ENCODE results near the gene CYP1B1.

The CYP1B1 gene

GRCh38 chr2:38075507-38076151 lies at the start of gene CYP1B1:
Gene CYP1B1 (minus strand): TSS chr2:38076151. CDS start chr2:38075388, 763 bp downstream.
- Histone ChIP-seq H3K4me1 (ENCODE audit: control insufficient read depth in 5 of 5, insufficient read depth in 5 of 5, low read length in 5 of 5) (peaks cover 0 to 47% (median 43%) of the 10 kb centered on the region in 5 donors), H3K4me3 (ENCODE audit: low read depth in 1 of 5, low read length in 5 of 5) (peak within 1 kb of the TSS; percentile 44 to 73 (median 67)), H3K36me3 (ENCODE audit: control insufficient read depth in 5 of 5, insufficient read depth in 5 of 5, low read length in 5 of 5) (no peaks in the 10 kb centered on the region), H3K9ac (ENCODE audit: low read length in 5 of 5) (peak within 1 kb of the TSS in 3 of 5 donors; percentile 30 to 52 (median 51)), H3K9me3 (ENCODE audit: control insufficient read depth in 5 of 5, low read length in 5 of 5) (no peaks in the 10 kb centered on the region), H3K27ac (ENCODE audit: low read depth, low read length) (peak within 1 kb of the TSS; percentile 54), H3K27me3 (ENCODE audit: control insufficient read depth in 5 of 5, insufficient read depth in 4 of 5, low read length in 5 of 5) (peaks cover 16 to 23% (median 18%) of the 10 kb centered on the region in 5 donors)

GRCh38 chr2:38125007-38125406 lies 49.1 kb upstream of the CYP1B1 start:
- no peak overlapping the region for H3K27ac ChIP-seq (ENCODE audit: low read depth, low read length)
- H3K9ac ChIP-seq (ENCODE audit: low read length in 5 of 5) = no peak overlapping the region
- no peaks in the 10 kb centered on the region for H3K27me3 ChIP-seq (ENCODE audit: control insufficient read depth in 5 of 5, insufficient read depth in 4 of 5, low read length in 5 of 5)
- H3K36me3 ChIP-seq (ENCODE audit: control insufficient read depth in 5 of 5, insufficient read depth in 5 of 5, low read length in 5 of 5) = no peaks in the 10 kb centered on the region
- no peak overlapping the region for H3K4me3 ChIP-seq (ENCODE audit: low read depth in 1 of 5, low read length in 5 of 5)
- peaks cover 0 to 46% (median 30%) of the 10 kb centered on the region in 5 donors for H3K4me1 ChIP-seq (ENCODE audit: control insufficient read depth in 5 of 5, insufficient read depth in 5 of 5, low read length in 5 of 5)
- H3K9me3 ChIP-seq (ENCODE audit: control insufficient read depth in 5 of 5, low read length in 5 of 5) = peaks cover 0 to 5% (median 0%) of the 10 kb centered on the region in 5 donors

DNA sequence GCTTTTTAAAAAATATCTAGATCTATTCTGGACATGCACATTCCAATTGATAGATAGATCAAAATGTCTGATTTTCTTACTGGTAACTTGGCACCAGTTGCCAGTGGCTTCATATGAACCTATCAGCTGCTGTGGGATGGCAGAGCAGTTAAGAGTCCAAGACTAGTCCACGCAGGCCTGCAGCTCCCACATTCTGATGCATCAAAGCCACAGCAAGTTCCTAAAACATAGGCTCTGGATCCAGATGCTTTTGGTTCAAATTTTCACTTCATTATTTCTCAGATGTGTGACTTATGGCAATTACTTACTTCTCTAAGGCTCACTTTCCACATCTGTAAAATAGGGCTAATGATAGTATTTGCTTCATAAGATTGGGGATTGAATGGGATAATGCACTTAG lies 48.0 kb upstream of the CYP1B1 start:
- H3K4me1 ChIP-seq (ENCODE audit: control insufficient read depth in 5 of 5, insufficient read depth in 5 of 5, low read length in 5 of 5) = peaks cover 0 to 39% (median 23%) of the 10 kb centered on the region in 5 donors

GRCh38 chr2:38122344-38122743 lies 46.4 kb upstream of the CYP1B1 start:
- no peak overlapping the region for H3K4me3 ChIP-seq (ENCODE audit: low read depth in 1 of 5, low read length in 5 of 5)
- H3K27ac ChIP-seq (ENCODE audit: low read depth, low read length) = no peak overlapping the region
- peaks cover 0 to 4% (median 0%) of the 10 kb centered on the region in 5 donors for H3K9me3 ChIP-seq (ENCODE audit: control insufficient read depth in 5 of 5, low read length in 5 of 5)
- peaks cover 0 to 26% (median 19%) of the 10 kb centered on the region in 5 donors for H3K4me1 ChIP-seq (ENCODE audit: control insufficient read depth in 5 of 5, insufficient read depth in 5 of 5, low read length in 5 of 5)
- H3K9ac ChIP-seq (ENCODE audit: low read length in 5 of 5) = no peak overlapping the region
- H3K36me3 ChIP-seq (ENCODE audit: control insufficient read depth in 5 of 5, insufficient read depth in 5 of 5, low read length in 5 of 5) = no peaks in the 10 kb centered on the region
- no peaks in the 10 kb centered on the region for H3K27me3 ChIP-seq (ENCODE audit: control insufficient read depth in 5 of 5, insufficient read depth in 4 of 5, low read length in 5 of 5)

More for the DNA sequence above, 48.0 kb upstream of the CYP1B1 start:
- no peak overlapping the region for H3K27ac ChIP-seq (ENCODE audit: low read depth, low read length)
- H3K9me3 ChIP-seq (ENCODE audit: control insufficient read depth in 5 of 5, low read length in 5 of 5) = peaks cover 0 to 5% (median 0%) of the 10 kb centered on the region in 5 donors
- no peaks in the 10 kb centered on the region for H3K36me3 ChIP-seq (ENCODE audit: control insufficient read depth in 5 of 5, insufficient read depth in 5 of 5, low read length in 5 of 5)
- no peaks in the 10 kb centered on the region for H3K27me3 ChIP-seq (ENCODE audit: control insufficient read depth in 5 of 5, insufficient read depth in 4 of 5, low read length in 5 of 5)
- H3K4me3 ChIP-seq (ENCODE audit: low read depth in 1 of 5, low read length in 5 of 5) = no peak overlapping the region
- no peak overlapping the region for H3K9ac ChIP-seq (ENCODE audit: low read length in 5 of 5)

- Histone ChIP-seq H3K9me3 (ENCODE audit: control insufficient read depth in 5 of 5, low read length in 5 of 5) (no peaks in the 10 kb centered on the region), H3K36me3 (ENCODE audit: control insufficient read depth in 5 of 5, insufficient read depth in 5 of 5, low read length in 5 of 5) (no peaks in the 10 kb centered on the region), H3K4me1 (ENCODE audit: control insufficient read depth in 5 of 5, insufficient read depth in 5 of 5, low read length in 5 of 5) (peaks cover 0 to 26% (median 20%) of the 10 kb centered on the region in 5 donors), H3K4me3 (ENCODE audit: low read depth in 1 of 5, low read length in 5 of 5) (no peak overlapping the region), H3K9ac (ENCODE audit: low read length in 5 of 5) (no peak overlapping the region), H3K27me3 (ENCODE audit: control insufficient read depth in 5 of 5, insufficient read depth in 4 of 5, low read length in 5 of 5) (no peaks in the 10 kb centered on the region), H3K27ac (ENCODE audit: low read depth, low read length) (no peak overlapping the region)
Observed at GRCh38 chr2:38121481-38121880, 45.5 kb upstream of the CYP1B1 start.

- Histone ChIP-seq H3K36me3 (ENCODE audit: control insufficient read depth in 5 of 5, insufficient read depth in 5 of 5, low read length in 5 of 5) (no peaks in the 10 kb centered on the region), H3K4me1 (ENCODE audit: control insufficient read depth in 5 of 5, insufficient read depth in 5 of 5, low read length in 5 of 5) (peaks cover 0 to 31% (median 25%) of the 10 kb centered on the region in 5 donors), H3K27me3 (ENCODE audit: control insufficient read depth in 5 of 5, insufficient read depth in 4 of 5, low read length in 5 of 5) (no peaks in the 10 kb centered on the region), H3K4me3 (ENCODE audit: low read depth in 1 of 5, low read length in 5 of 5) (no peak overlapping the region), H3K9ac (ENCODE audit: low read length in 5 of 5) (no peak overlapping the region), H3K9me3 (ENCODE audit: control insufficient read depth in 5 of 5, low read length in 5 of 5) (no peaks in the 10 kb centered on the region), H3K27ac (ENCODE audit: low read depth, low read length) (no peak overlapping the region)
Observed at GRCh38 chr2:38120829-38121228, 44.9 kb upstream of the CYP1B1 start.

GRCh38 chr2:38120264-38120592 lies 44.3 kb upstream of the CYP1B1 start:
- peaks cover 0 to 37% (median 29%) of the 10 kb centered on the region in 5 donors for H3K4me1 ChIP-seq (ENCODE audit: control insufficient read depth in 5 of 5, insufficient read depth in 5 of 5, low read length in 5 of 5)
- H3K9ac ChIP-seq (ENCODE audit: low read length in 5 of 5) = no peak overlapping the region
- H3K27me3 ChIP-seq (ENCODE audit: control insufficient read depth in 5 of 5, insufficient read depth in 4 of 5, low read length in 5 of 5) = no peaks in the 10 kb centered on the region
- H3K9me3 ChIP-seq (ENCODE audit: control insufficient read depth in 5 of 5, low read length in 5 of 5) = no peaks in the 10 kb centered on the region
- no peaks in the 10 kb centered on the region for H3K36me3 ChIP-seq (ENCODE audit: control insufficient read depth in 5 of 5, insufficient read depth in 5 of 5, low read length in 5 of 5)
- no peak overlapping the region for H3K4me3 ChIP-seq (ENCODE audit: low read depth in 1 of 5, low read length in 5 of 5)
- H3K27ac ChIP-seq (ENCODE audit: low read depth, low read length) = no peak overlapping the region

DNA sequence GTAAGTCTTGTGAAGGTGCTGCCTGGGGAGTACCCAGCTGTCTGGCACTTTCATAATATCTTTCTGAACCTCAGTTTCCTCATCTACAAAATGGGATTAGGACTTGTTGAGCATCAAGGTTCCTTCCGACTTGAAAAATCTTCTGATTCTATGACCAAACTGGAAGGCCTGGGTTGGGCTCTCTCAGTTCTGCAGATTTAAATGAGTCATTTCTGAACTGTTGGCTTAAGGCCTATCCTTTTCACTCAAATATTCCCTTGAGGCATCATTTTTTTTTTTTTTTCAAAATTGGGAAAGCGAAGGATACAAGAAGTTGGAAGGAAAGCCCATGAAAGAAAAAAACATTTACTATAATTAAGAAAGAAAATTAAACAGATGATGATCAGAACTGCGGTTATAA lies 40.8 kb upstream of the CYP1B1 start:
- Histone ChIP-seq H3K27ac (ENCODE audit: low read depth, low read length) (peak overlapping the region; percentile 6), H3K4me3 (ENCODE audit: low read depth in 1 of 5, low read length in 5 of 5) (no peak overlapping the region), H3K27me3 (ENCODE audit: control insufficient read depth in 5 of 5, insufficient read depth in 4 of 5, low read length in 5 of 5) (no peaks in the 10 kb centered on the region), H3K4me1 (ENCODE audit: control insufficient read depth in 5 of 5, insufficient read depth in 5 of 5, low read length in 5 of 5) (peaks cover 0 to 31% (median 17%) of the 10 kb centered on the region in 5 donors), H3K9me3 (ENCODE audit: control insufficient read depth in 5 of 5, low read length in 5 of 5) (no peaks in the 10 kb centered on the region), H3K36me3 (ENCODE audit: control insufficient read depth in 5 of 5, insufficient read depth in 5 of 5, low read length in 5 of 5) (no peaks in the 10 kb centered on the region), H3K9ac (ENCODE audit: low read length in 5 of 5) (peak overlapping the region in 1 of 5 donors; percentile 17)

DNA sequence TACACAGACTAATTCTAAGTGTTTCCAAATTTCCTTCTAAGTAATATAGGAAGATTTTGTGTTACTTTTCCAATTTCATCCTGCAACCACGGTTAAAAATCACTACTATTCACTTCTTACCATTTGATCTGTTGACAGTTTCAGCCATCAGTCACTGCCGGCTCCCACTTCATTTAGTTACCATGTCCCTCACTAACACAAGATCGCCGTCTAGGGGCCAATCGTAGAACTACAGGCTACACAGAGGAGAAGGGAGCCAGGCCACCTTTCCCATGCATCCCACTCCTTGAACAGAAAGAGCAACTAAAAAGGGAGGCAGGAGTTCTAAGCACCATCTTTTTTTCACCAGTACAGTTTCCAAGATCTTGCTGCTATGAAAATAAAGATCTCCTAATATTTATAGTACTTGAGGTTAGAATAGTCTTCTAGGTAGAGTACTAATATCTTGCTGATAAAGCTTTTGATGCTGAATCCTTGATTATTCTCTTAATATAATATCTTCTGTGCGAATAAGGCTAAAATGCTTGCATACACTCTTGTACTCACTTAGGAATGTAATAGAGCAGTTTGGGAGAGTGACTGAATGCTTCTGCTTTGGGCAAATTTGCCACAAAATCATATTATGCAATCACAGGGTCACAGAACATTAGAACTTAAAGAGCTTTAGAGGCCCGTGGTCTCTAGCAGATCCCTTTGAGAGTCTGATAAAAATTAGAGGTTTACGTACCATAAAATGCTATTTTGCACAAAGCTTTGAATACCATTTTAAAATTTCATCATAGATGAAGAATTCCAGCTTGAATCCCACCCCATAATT lies 39.5 kb upstream of the CYP1B1 start:
- Histone ChIP-seq H3K27ac (ENCODE audit: low read depth, low read length) (no peak overlapping the region), H3K27me3 (ENCODE audit: control insufficient read depth in 5 of 5, insufficient read depth in 4 of 5, low read length in 5 of 5) (no peaks in the 10 kb centered on the region), H3K36me3 (ENCODE audit: control insufficient read depth in 5 of 5, insufficient read depth in 5 of 5, low read length in 5 of 5) (no peaks in the 10 kb centered on the region), H3K9me3 (ENCODE audit: control insufficient read depth in 5 of 5, low read length in 5 of 5) (no peaks in the 10 kb centered on the region), H3K9ac (ENCODE audit: low read length in 5 of 5) (no peak overlapping the region), H3K4me3 (ENCODE audit: low read depth in 1 of 5, low read length in 5 of 5) (no peak overlapping the region), H3K4me1 (ENCODE audit: control insufficient read depth in 5 of 5, insufficient read depth in 5 of 5, low read length in 5 of 5) (peaks cover 0 to 25% (median 16%) of the 10 kb centered on the region in 5 donors)
